WTC11 (cell line): ENCODE results near the gene CCBE1.

Experiments
- ATF1 ChIP-seq: sonication (generic); formaldehyde crosslinking; IDR thresholded peaks from 2 replicates; pipeline ENCODE4 v1.8.1; 2023; ENCODE audit warnings: mild to moderate bottlenecking, moderate library complexity, missing genetic modification reagents
- CTCF ChIP-seq: fragments of 200-600 bp; IDR thresholded peaks from 2 replicates; pipeline ENCODE4 v1.8.0; 2022; ENCODE audit warnings: antibody characterized with exemption
- TF ChIP-seq, protein P1 (sequence below): sonication (generic); formaldehyde crosslinking; IDR thresholded peaks from 2 replicates; pipeline ENCODE4 v1.8.1; 2023; ENCODE audit warnings: mild to moderate bottlenecking, moderate library complexity, missing genetic modification reagents

DNA sequence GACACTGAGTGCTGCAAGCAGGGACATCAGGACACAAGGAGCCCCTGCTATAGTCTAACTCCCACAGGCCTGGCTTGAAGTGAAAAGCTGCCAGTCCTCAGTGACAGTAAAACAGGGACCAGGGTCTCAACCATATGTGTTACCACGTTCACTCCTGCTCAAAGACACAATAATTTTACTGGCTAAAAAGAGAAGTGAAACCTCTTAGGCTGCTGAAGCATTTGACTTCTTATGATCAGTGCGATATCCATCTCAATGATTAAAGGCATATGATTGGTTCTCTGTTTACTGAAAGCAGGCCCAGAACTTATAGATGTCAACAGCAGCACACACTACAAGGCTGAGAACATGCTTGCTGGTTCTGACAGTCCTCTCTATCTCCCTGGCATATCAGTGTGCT lies 208.3 kb downstream of the CCBE1 start:
- TF ChIP-seq ATF1 (CRISPR knock-in tag) (no peak), CTCF (no peak)
- TF ChIP-seq, protein P1, sequence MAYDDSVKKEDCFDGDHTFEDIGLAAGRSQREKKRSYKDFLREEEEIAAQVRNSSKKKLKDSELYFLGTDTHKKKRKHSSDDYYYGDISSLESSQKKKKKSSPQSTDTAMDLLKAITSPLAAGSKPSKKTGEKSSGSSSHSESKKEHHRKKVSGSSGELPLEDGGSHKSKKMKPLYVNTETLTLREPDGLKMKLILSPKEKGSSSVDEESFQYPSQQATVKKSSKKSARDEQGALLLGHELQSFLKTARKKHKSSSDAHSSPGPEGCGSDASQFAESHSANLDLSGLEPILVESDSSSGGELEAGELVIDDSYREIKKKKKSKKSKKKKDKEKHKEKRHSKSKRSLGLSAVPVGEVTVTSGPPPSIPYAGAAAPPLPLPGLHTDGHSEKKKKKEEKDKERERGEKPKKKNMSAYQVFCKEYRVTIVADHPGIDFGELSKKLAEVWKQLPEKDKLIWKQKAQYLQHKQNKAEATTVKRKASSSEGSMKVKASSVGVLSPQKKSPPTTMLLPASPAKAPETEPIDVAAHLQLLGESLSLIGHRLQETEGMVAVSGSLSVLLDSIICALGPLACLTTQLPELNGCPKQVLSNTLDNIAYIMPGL = no peak
